Measurements from ENCODE around the gene LRCH4.

LRCH4 gene

GRCh38 chr7:100585511-100586265 is at the start of gene LRCH4:
TSS of gene LRCH4 (minus strand) at chr7:100586129. CDS start at chr7:100586100, 29 bp downstream.
- no peak for DNase-seq (ENCODE audit: low read depth)

- DNase-seq (ENCODE audit: low read depth) = peak; percentile 31
Measured at GRCh38 chr7:100632951-100633717, 47.2 kb upstream of the LRCH4 start.

- DNase-seq (ENCODE audit: low read depth) = no peak
Measured at GRCh38 chr7:100630066-100630465, 44.1 kb upstream of the LRCH4 start.

- peak; percentile 32 for DNase-seq (ENCODE audit: low read depth)
Measured at GRCh38 chr7:100629117-100629716, 43.3 kb upstream of the LRCH4 start.

GRCh38 chr7:100627238-100627549 is 41.3 kb upstream of the LRCH4 start:
- DNase-seq (ENCODE audit: low read depth) = no peak

- DNase-seq (ENCODE audit: low read depth) = peak; percentile 88
Measured at GRCh38 chr7:100626530-100627237, 40.8 kb upstream of the LRCH4 start.

- no peak for DNase-seq (ENCODE audit: low read depth)
Measured at GRCh38 chr7:100626055-100626454, 40.1 kb upstream of the LRCH4 start.

GRCh38 chr7:100623951-100624824 is 38.3 kb upstream of the LRCH4 start:
- no peak for DNase-seq (ENCODE audit: low read depth)

- DNase-seq (ENCODE audit: low read depth) = no peak
Measured at GRCh38 chr7:100621554-100621953, 35.6 kb upstream of the LRCH4 start.

- DNase-seq (ENCODE audit: low read depth) = no peak
Measured at GRCh38 chr7:100620804-100621203, 34.9 kb upstream of the LRCH4 start.

GRCh38 chr7:100620239-100620638 is 34.3 kb upstream of the LRCH4 start:
- no peak for DNase-seq (ENCODE audit: low read depth)

GRCh38 chr7:100614308-100614861 is 28.5 kb upstream of the LRCH4 start:
- DNase-seq (ENCODE audit: low read depth) = no peak

- no peak for DNase-seq (ENCODE audit: low read depth)
Measured at GRCh38 chr7:100613412-100614175, 27.7 kb upstream of the LRCH4 start.

- DNase-seq (ENCODE audit: low read depth) = no peak
Measured at GRCh38 chr7:100612730-100613390, 26.9 kb upstream of the LRCH4 start.

GRCh38 chr7:100611983-100612729 is 26.2 kb upstream of the LRCH4 start, which contains the start of gene MOSPD3:
TSS of gene MOSPD3 (plus strand) at chr7:100612540. CDS start at chr7:100612792, 252 bp downstream.
- peak; percentile 100 for DNase-seq (ENCODE audit: low read depth)

- no peak for DNase-seq (ENCODE audit: low read depth)
Measured at GRCh38 chr7:100609958-100610357, 24.0 kb upstream of the LRCH4 start.

- no peak for DNase-seq (ENCODE audit: low read depth)
Measured at GRCh38 chr7:100607111-100607510, 21.2 kb upstream of the LRCH4 start.

- DNase-seq (ENCODE audit: low read depth) = no peak
Measured at GRCh38 chr7:100606313-100606712, 20.4 kb upstream of the LRCH4 start.

Measured in iris pigment epithelial cell (primary cell).